Activated T-cell treated with anti-CD3 and anti-CD28 coated beads, Interleukin-2, amount 50 U/mL, for 24 hours (primary cell): Measurements from ENCODE around the gene VENTX.
A peak's percentile ranks its signal among the peaks of the same experiment; 100 is the strongest.
"Not testable (repeated sequence)": the region's sequence is repeated elsewhere in the genome, so short reads cannot be mapped to it uniquely, and the experiment has no call there.

ENCODE experiments used
- DNase-seq: peaks from one replicate; pipeline ENCODE4 v3.0.0-alpha.2; 2020
- H3K27ac Mint-ChIP-seq: 2 replicates; pipeline ENCODE4 v1.8.0; 2020; ENCODE audit warnings: mild to moderate bottlenecking, mixed read lengths
- H3K27me3 Mint-ChIP-seq: 2 replicates; pipeline ENCODE4 v1.8.0; 2020; ENCODE audit warnings: mixed read lengths
- H3K36me3 Mint-ChIP-seq: 2 replicates; pipeline ENCODE4 v1.8.0; 2020; ENCODE audit warnings: low read depth, mixed read lengths
- H3K4me1 Mint-ChIP-seq: 2 replicates; pipeline ENCODE4 v1.8.0; 2020; ENCODE audit warnings: low read depth, mixed read lengths
- H3K4me3 Mint-ChIP-seq: 2 replicates; pipeline ENCODE4 v1.8.0; 2020; ENCODE audit warnings: mild to moderate bottlenecking, moderate library complexity, mixed read lengths
- H3K9me3 Mint-ChIP-seq: 2 replicates; pipeline ENCODE4 v1.8.0; 2020; ENCODE audit warnings: mixed read lengths

VENTX gene

GRCh38 chr10:133258818-133259601, 21.4 kb downstream of the VENTX start:
- Mint-ChIP-seq H3K9me3 (no peaks in the 10 kb centered on the region), H3K36me3 (peaks cover 16% of the 10 kb centered on the region), H3K27me3 (no peaks in the 10 kb centered on the region), H3K4me3 (peak overlapping the region; percentile 63), H3K27ac (peak overlapping the region; percentile 97), H3K4me1 (peaks cover 60% of the 10 kb centered on the region)
- DNase-seq, result peak; percentile 85

- Mint-ChIP-seq H3K4me3 (peak overlapping the region; percentile 63), H3K27me3 (no peaks in the 10 kb centered on the region)
Measured at GRCh38 chr10:133259602-133259989, 21.9 kb downstream of the VENTX start.

GRCh38 chr10:133260895-133261725, 23.5 kb downstream of the VENTX start:
- no peaks in the 10 kb centered on the region for H3K27me3 Mint-ChIP-seq
- peak overlapping the region; percentile 80 for H3K4me3 Mint-ChIP-seq
- H3K4me1 Mint-ChIP-seq, result peaks cover 79% of the 10 kb centered on the region
- peak overlapping the region; percentile 93 for H3K27ac Mint-ChIP-seq
- H3K36me3 Mint-ChIP-seq, result peaks cover 32% of the 10 kb centered on the region
- H3K9me3 Mint-ChIP-seq, result no peaks in the 10 kb centered on the region
- peak; percentile 82 for DNase-seq

More at GRCh38 chr10:133259602-133259989, 21.9 kb downstream of the VENTX start:
- H3K4me1 Mint-ChIP-seq, result peaks cover 66% of the 10 kb centered on the region
- H3K9me3 Mint-ChIP-seq, result no peaks in the 10 kb centered on the region
- peak overlapping the region; percentile 97 for H3K27ac Mint-ChIP-seq
- H3K36me3 Mint-ChIP-seq, result peaks cover 22% of the 10 kb centered on the region
- DNase-seq, result no peak

- DNase-seq, result peak; percentile 91
- H3K27ac Mint-ChIP-seq, result peak overlapping the region; percentile 64
Measured at GRCh38 chr10:133261726-133262325, 24.2 kb downstream of the VENTX start.

GRCh38 chr10:133262696-133263095, 25.0 kb downstream of the VENTX start:
- peak overlapping the region; percentile 67 for H3K4me3 Mint-ChIP-seq

More at GRCh38 chr10:133261726-133262325, 24.2 kb downstream of the VENTX start:
- Mint-ChIP-seq H3K4me3 (peak overlapping the region; percentile 80), H3K36me3 (peaks cover 36% of the 10 kb centered on the region), H3K27me3 (no peaks in the 10 kb centered on the region), H3K4me1 (peaks cover 79% of the 10 kb centered on the region), H3K9me3 (no peaks in the 10 kb centered on the region)

GRCh38 chr10:133263674-133264073, 26.0 kb downstream of the VENTX start:
- no peak overlapping the region for H3K27ac Mint-ChIP-seq
- H3K36me3 Mint-ChIP-seq, result peaks cover 49% of the 10 kb centered on the region
- H3K9me3 Mint-ChIP-seq, result no peaks in the 10 kb centered on the region
- DNase-seq, result no peak
- no peak overlapping the region for H3K4me3 Mint-ChIP-seq
- peaks cover 62% of the 10 kb centered on the region for H3K4me1 Mint-ChIP-seq
- H3K27me3 Mint-ChIP-seq, result no peaks in the 10 kb centered on the region

More at GRCh38 chr10:133262696-133263095, 25.0 kb downstream of the VENTX start:
- no peaks in the 10 kb centered on the region for H3K9me3 Mint-ChIP-seq
- H3K27me3 Mint-ChIP-seq, result no peaks in the 10 kb centered on the region
- peaks cover 70% of the 10 kb centered on the region for H3K4me1 Mint-ChIP-seq
- peak; percentile 46 for DNase-seq
- H3K36me3 Mint-ChIP-seq, result peaks cover 45% of the 10 kb centered on the region
- peak overlapping the region; percentile 59 for H3K27ac Mint-ChIP-seq

- no peak overlapping the region for H3K4me3 Mint-ChIP-seq
- H3K27me3 Mint-ChIP-seq, result no peaks in the 10 kb centered on the region
- DNase-seq, result peak; percentile 39
- H3K27ac Mint-ChIP-seq, result no peak overlapping the region
- peaks cover 56% of the 10 kb centered on the region for H3K4me1 Mint-ChIP-seq
- H3K36me3 Mint-ChIP-seq, result peaks cover 54% of the 10 kb centered on the region
- no peaks in the 10 kb centered on the region for H3K9me3 Mint-ChIP-seq
Measured at GRCh38 chr10:133264461-133264860, 26.8 kb downstream of the VENTX start.

- Mint-ChIP-seq H3K4me1 (peaks cover 50% of the 10 kb centered on the region), H3K36me3 (peaks cover 59% of the 10 kb centered on the region)
- H3K4me3 Mint-ChIP-seq, H3K27ac Mint-ChIP-seq, DNase-seq, H3K9me3 Mint-ChIP-seq, H3K27me3 Mint-ChIP-seq: not testable (repeated sequence)
Measured at GRCh38 chr10:133265052-133265451, 27.4 kb downstream of the VENTX start.

GRCh38 chr10:133266056-133266795, 28.6 kb downstream of the VENTX start:
- H3K27me3 Mint-ChIP-seq, result no peaks in the 10 kb centered on the region
- no peak overlapping the region for H3K27ac Mint-ChIP-seq
- peaks cover 38% of the 10 kb centered on the region for H3K4me1 Mint-ChIP-seq
- H3K4me3 Mint-ChIP-seq, result no peak overlapping the region
- peaks cover 69% of the 10 kb centered on the region for H3K36me3 Mint-ChIP-seq
- no peaks in the 10 kb centered on the region for H3K9me3 Mint-ChIP-seq
- DNase-seq, result no peak

GRCh38 chr10:133267293-133267692, 29.6 kb downstream of the VENTX start:
- H3K36me3 Mint-ChIP-seq, result peaks cover 78% of the 10 kb centered on the region
- DNase-seq, result no peak
- H3K4me3 Mint-ChIP-seq, result no peak overlapping the region
- no peaks in the 10 kb centered on the region for H3K9me3 Mint-ChIP-seq
- peaks cover 35% of the 10 kb centered on the region for H3K4me1 Mint-ChIP-seq
- H3K27ac Mint-ChIP-seq, result no peak overlapping the region
- no peaks in the 10 kb centered on the region for H3K27me3 Mint-ChIP-seq

- H3K27me3 Mint-ChIP-seq, result no peaks in the 10 kb centered on the region
- H3K4me3 Mint-ChIP-seq, result no peak overlapping the region
- H3K27ac Mint-ChIP-seq, result no peak overlapping the region
- no peak for DNase-seq
- H3K9me3 Mint-ChIP-seq, result no peaks in the 10 kb centered on the region
- peaks cover 77% of the 10 kb centered on the region for H3K36me3 Mint-ChIP-seq
- H3K4me1 Mint-ChIP-seq, result peaks cover 29% of the 10 kb centered on the region
Measured at GRCh38 chr10:133267829-133268228, 30.2 kb downstream of the VENTX start.

GRCh38 chr10:133268532-133268931, 30.9 kb downstream of the VENTX start:
- H3K9me3 Mint-ChIP-seq, result no peaks in the 10 kb centered on the region
- no peak overlapping the region for H3K4me3 Mint-ChIP-seq
- H3K27ac Mint-ChIP-seq, result no peak overlapping the region
- DNase-seq, result no peak
- H3K36me3 Mint-ChIP-seq, result peaks cover 76% of the 10 kb centered on the region
- peaks cover 23% of the 10 kb centered on the region for H3K4me1 Mint-ChIP-seq
- H3K27me3 Mint-ChIP-seq, result no peaks in the 10 kb centered on the region

GRCh38 chr10:133269367-133269766, 31.7 kb downstream of the VENTX start:
- Mint-ChIP-seq H3K9me3 (no peaks in the 10 kb centered on the region), H3K4me1 (peaks cover 15% of the 10 kb centered on the region), H3K36me3 (peaks cover 68% of the 10 kb centered on the region), H3K27ac (no peak overlapping the region), H3K27me3 (no peaks in the 10 kb centered on the region), H3K4me3 (no peak overlapping the region)
- no peak for DNase-seq

GRCh38 chr10:133270204-133270603, 32.5 kb downstream of the VENTX start:
- no peak for DNase-seq
- Mint-ChIP-seq H3K9me3 (no peaks in the 10 kb centered on the region), H3K27ac (no peak overlapping the region), H3K4me1 (peaks cover 15% of the 10 kb centered on the region), H3K4me3 (no peak overlapping the region), H3K27me3 (no peaks in the 10 kb centered on the region), H3K36me3 (peaks cover 72% of the 10 kb centered on the region)
